ENCODE results near the gene CCT7.

CCT7 gene

DNA sequence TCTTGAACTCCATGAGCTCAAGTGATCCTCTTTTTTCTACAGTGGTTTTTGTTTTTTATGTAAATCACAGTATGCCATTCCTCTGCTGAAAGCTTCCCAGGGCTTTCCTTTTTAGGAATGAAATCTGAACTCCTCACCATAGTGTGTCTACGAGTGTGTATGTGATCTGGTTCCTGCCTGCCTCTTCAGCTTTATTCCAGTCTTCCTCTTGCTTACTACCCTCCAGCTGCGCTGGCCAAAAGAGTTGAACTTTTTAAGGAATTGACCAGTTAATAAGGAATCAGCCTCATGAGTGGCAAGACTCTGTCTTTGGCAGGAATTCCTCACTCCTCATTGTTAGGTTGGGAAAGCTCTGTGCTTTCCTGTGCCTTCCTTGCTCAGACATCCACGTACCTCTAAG, 4.0 kb downstream of the CCT7 start:
- TF ChIP-seq POLR2A (IDR thresholded peaks at IDR 0.05; ENCODE audit: low read depth, low read length), result no peak
- TF ChIP-seq POU2F2 (IDR thresholded peaks at IDR 0.05; ENCODE audit: low read depth, low read length), result no peak
- TF ChIP-seq PAX5 (IDR thresholded peaks at IDR 0.05; ENCODE audit: insufficient read depth, low read length, severe bottlenecking), result no peak
- TF ChIP-seq TAF1 (IDR thresholded peaks at IDR 0.05; ENCODE audit: low read depth, low read length), result no peak
- TF ChIP-seq POLR2AphosphoS5 (IDR thresholded peaks at IDR 0.05; ENCODE audit: low read depth, low read length), result no peak
- no peak for TF ChIP-seq SPI1 (IDR thresholded peaks at IDR 0.05; ENCODE audit: low read depth, low read length)
- FAIRE-seq (no peak), DNase-seq (ENCODE audit: insufficient read length, low spot score) (no peak)

- no peak for TF ChIP-seq SPI1 (IDR thresholded peaks at IDR 0.05; ENCODE audit: low read depth, low read length)
- TF ChIP-seq POLR2A (IDR thresholded peaks at IDR 0.05; ENCODE audit: low read depth, low read length), result no peak
- TF ChIP-seq TAF1 (IDR thresholded peaks at IDR 0.05; ENCODE audit: low read depth, low read length), result no peak
- TF ChIP-seq PAX5 (IDR thresholded peaks at IDR 0.05; ENCODE audit: insufficient read depth, low read length, severe bottlenecking), result no peak
- TF ChIP-seq POLR2AphosphoS5 (IDR thresholded peaks at IDR 0.05; ENCODE audit: low read depth, low read length), result no peak
- no peak for TF ChIP-seq POU2F2 (IDR thresholded peaks at IDR 0.05; ENCODE audit: low read depth, low read length)
- DNase-seq (ENCODE audit: insufficient read length, low spot score) (no peak), FAIRE-seq (no peak)
These were observed 4.9 kb downstream of the CCT7 start for GRCh38 chr2:73238976-73239375.

DNA sequence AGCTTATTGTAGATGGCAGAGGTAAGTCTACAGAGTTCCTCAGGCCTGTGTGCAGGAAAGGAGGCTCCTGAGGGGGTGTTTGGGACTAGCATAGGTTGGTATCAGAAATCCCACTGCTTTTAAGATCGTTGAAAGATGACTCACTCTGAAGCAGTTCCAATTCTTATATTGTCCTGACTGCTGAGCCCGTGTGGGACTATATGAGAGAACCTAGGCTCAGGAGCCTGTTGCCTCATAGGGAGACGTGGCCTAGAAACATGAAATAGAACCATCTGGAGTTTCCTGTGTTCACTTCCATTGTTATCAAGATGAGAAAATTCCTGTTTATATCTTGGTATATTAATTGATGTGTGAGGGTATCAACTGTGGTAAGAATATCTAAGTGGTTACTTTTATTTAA, 5.7 kb downstream of the CCT7 start:
- DNase-seq (ENCODE audit: insufficient read length, low spot score) (no peak), FAIRE-seq (no peak)
- TF ChIP-seq POLR2AphosphoS5 (IDR thresholded peaks at IDR 0.05; ENCODE audit: low read depth, low read length) (no peak), POU2F2 (IDR thresholded peaks at IDR 0.05; ENCODE audit: low read depth, low read length) (no peak), SPI1 (IDR thresholded peaks at IDR 0.05; ENCODE audit: low read depth, low read length) (no peak), PAX5 (IDR thresholded peaks at IDR 0.05; ENCODE audit: insufficient read depth, low read length, severe bottlenecking) (no peak), POLR2A (IDR thresholded peaks at IDR 0.05; ENCODE audit: low read depth, low read length) (no peak), TAF1 (IDR thresholded peaks at IDR 0.05; ENCODE audit: low read depth, low read length) (no peak)

GRCh38 chr2:73243884-73244570, 9.9 kb downstream of the CCT7 start:
- no peak for FAIRE-seq
- TF ChIP-seq SPI1 (IDR thresholded peaks at IDR 0.05; ENCODE audit: low read depth, low read length) (no peak), TAF1 (IDR thresholded peaks at IDR 0.05; ENCODE audit: low read depth, low read length) (no peak), POU2F2 (IDR thresholded peaks at IDR 0.05; ENCODE audit: low read depth, low read length) (no peak), PAX5 (IDR thresholded peaks at IDR 0.05; ENCODE audit: insufficient read depth, low read length, severe bottlenecking) (no peak), POLR2AphosphoS5 (IDR thresholded peaks at IDR 0.05; ENCODE audit: low read depth, low read length) (no peak), POLR2A (IDR thresholded peaks at IDR 0.05; ENCODE audit: low read depth, low read length) (no peak)

GRCh38 chr2:73244580-73244979, 10.5 kb downstream of the CCT7 start:
- DNase-seq (ENCODE audit: insufficient read length, low spot score) (no peak), FAIRE-seq (no peak)
- no peak for TF ChIP-seq POLR2A (IDR thresholded peaks at IDR 0.05; ENCODE audit: low read depth, low read length)
- TF ChIP-seq TAF1 (IDR thresholded peaks at IDR 0.05; ENCODE audit: low read depth, low read length), result no peak
- TF ChIP-seq POU2F2 (IDR thresholded peaks at IDR 0.05; ENCODE audit: low read depth, low read length), result no peak
- no peak for TF ChIP-seq PAX5 (IDR thresholded peaks at IDR 0.05; ENCODE audit: insufficient read depth, low read length, severe bottlenecking)
- TF ChIP-seq SPI1 (IDR thresholded peaks at IDR 0.05; ENCODE audit: low read depth, low read length), result no peak
- no peak for TF ChIP-seq POLR2AphosphoS5 (IDR thresholded peaks at IDR 0.05; ENCODE audit: low read depth, low read length)

More at GRCh38 chr2:73243884-73244570, 9.9 kb downstream of the CCT7 start:
- no peak for DNase-seq (ENCODE audit: insufficient read length, low spot score)

DNA sequence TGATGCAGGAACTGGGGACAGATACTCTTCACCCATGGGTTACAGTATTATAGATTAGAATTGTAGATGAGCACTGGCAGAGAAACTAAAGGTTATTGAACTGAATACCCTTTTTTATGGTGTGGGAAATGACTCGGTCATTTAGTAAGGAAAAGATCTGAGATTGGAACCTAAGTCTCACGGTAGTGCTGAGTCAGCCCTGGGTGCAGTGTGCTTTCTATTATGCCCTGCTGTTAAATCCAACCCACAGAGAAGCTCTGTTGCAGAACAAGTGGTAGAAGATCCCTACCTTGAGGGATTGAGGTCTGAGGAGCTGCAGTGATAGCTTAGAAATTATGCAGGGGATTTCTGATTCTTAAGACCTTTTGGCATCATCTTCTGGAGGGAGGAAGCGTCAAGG, 12.7 kb downstream of the CCT7 start:
- DNase-seq (ENCODE audit: insufficient read length, low spot score), result no peak
- FAIRE-seq, result no peak
- no peak for TF ChIP-seq POU2F2 (IDR thresholded peaks at IDR 0.05; ENCODE audit: low read depth, low read length)
- no peak for TF ChIP-seq POLR2A (IDR thresholded peaks at IDR 0.05; ENCODE audit: low read depth, low read length)
- no peak for TF ChIP-seq POLR2AphosphoS5 (IDR thresholded peaks at IDR 0.05; ENCODE audit: low read depth, low read length)

- no peak for FAIRE-seq
- TF ChIP-seq TAF1 (IDR thresholded peaks at IDR 0.05; ENCODE audit: low read depth, low read length) (no peak), POLR2A (IDR thresholded peaks at IDR 0.05; ENCODE audit: low read depth, low read length) (no peak), SPI1 (IDR thresholded peaks at IDR 0.05; ENCODE audit: low read depth, low read length) (no peak), PAX5 (IDR thresholded peaks at IDR 0.05; ENCODE audit: insufficient read depth, low read length, severe bottlenecking) (no peak), POLR2AphosphoS5 (IDR thresholded peaks at IDR 0.05; ENCODE audit: low read depth, low read length) (no peak), POU2F2 (IDR thresholded peaks at IDR 0.05; ENCODE audit: low read depth, low read length) (no peak)
- no peak for DNase-seq (ENCODE audit: insufficient read length, low spot score)
These were observed 15.5 kb downstream of the CCT7 start for GRCh38 chr2:73249636-73250035.

- DNase-seq (ENCODE audit: insufficient read length, low spot score) (no peak), FAIRE-seq (no peak)
- TF ChIP-seq TAF1 (IDR thresholded peaks at IDR 0.05; ENCODE audit: low read depth, low read length), result no peak
- TF ChIP-seq POLR2A (IDR thresholded peaks at IDR 0.05; ENCODE audit: low read depth, low read length), result no peak
- TF ChIP-seq SPI1 (IDR thresholded peaks at IDR 0.05; ENCODE audit: low read depth, low read length), result no peak
- TF ChIP-seq POU2F2 (IDR thresholded peaks at IDR 0.05; ENCODE audit: low read depth, low read length), result no peak
- TF ChIP-seq PAX5 (IDR thresholded peaks at IDR 0.05; ENCODE audit: insufficient read depth, low read length, severe bottlenecking), result no peak
- TF ChIP-seq POLR2AphosphoS5 (IDR thresholded peaks at IDR 0.05; ENCODE audit: low read depth, low read length), result no peak
These were observed 17.1 kb downstream of the CCT7 start for GRCh38 chr2:73250872-73251846.

Measured in GM12891 (cell line).